ENCODE data around the gene ITGB5.
"Not testable (repeated sequence)": the region's sequence is repeated elsewhere in the genome, so short reads cannot be mapped to it uniquely, and the experiment has no call there.

The ITGB5 gene

DNA sequence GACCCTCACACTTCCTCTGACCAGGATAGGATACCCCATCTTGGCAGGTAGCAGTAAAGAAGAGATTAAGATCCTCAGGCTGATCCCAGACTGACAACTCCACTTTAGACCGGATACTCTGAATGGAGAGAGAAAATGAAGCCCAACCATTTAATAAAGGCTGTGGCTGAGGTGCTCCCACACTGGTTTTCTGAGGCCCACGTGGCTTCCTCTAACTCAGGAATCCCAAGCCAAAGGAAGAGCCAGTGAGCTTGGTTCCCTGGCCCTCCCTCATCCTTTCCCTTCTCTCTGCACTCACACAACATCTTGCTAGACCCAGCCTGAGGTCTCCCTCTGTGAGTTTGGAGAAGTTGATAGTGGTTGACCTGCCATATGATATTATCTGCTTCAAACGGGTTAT lies 78.1 kb downstream of the ITGB5 start:
- DNase-seq = no peak

DNA sequence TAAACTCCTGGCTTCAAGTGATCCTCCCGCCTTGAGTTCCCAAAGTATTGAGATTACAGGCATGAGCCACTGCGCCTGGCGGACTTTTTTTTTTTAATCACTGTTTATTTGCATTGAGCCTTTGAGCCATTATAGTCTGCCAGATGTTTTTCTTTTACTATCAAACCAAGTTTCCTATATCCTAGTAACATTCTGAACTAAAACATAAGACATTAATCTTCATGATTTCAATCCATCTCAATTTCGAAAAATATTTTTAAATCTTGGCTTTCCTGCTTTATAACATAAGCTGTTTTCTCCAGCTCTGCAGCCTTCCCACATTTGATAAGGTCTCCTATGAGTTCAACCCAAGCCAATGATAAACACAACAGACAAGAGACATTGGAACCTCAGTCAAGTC lies 81.5 kb downstream of the ITGB5 start:
- DNase-seq = no peak

DNA sequence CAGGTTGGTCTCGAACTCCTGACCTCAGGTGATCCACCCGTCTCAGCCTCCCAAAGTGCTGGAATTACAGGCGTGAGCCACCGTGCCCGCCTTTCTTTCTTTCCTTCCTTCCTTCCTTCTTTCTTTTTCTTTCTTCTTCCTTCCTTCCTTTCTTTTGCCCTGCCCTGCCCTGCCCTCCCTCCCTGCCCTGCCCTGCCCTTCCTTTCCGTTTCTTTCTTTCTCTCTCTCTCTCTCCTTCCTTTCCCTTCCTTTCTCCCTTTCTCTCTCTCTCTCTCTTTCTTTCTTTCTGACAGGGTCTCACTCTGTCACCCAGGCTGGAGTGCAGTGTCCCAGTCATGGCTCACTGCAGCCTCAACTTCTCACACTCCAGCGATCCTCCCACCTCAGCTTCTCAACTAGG lies 82.3 kb downstream of the ITGB5 start:
- no peak for DNase-seq

DNA sequence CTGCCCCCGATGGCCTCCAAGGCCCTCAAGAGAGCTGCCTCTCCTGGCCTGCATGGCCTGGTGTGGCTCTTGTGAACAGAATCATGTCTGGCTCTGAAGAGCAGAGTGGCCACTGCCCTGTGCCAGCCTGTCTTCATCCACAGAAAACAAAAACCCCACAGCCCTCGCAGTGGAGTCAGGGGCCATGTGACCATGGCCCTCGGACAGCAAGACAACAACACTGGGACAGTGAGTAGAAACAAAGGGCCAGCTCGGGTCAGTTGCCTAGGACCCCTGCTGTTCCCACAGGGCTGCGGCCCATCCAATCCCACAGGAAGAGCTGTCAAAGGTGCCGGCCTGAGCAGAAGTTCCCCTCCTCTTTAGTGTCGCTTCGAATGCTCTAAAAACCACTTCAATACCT lies 84.5 kb downstream of the ITGB5 start:
- no peak for DNase-seq

DNA sequence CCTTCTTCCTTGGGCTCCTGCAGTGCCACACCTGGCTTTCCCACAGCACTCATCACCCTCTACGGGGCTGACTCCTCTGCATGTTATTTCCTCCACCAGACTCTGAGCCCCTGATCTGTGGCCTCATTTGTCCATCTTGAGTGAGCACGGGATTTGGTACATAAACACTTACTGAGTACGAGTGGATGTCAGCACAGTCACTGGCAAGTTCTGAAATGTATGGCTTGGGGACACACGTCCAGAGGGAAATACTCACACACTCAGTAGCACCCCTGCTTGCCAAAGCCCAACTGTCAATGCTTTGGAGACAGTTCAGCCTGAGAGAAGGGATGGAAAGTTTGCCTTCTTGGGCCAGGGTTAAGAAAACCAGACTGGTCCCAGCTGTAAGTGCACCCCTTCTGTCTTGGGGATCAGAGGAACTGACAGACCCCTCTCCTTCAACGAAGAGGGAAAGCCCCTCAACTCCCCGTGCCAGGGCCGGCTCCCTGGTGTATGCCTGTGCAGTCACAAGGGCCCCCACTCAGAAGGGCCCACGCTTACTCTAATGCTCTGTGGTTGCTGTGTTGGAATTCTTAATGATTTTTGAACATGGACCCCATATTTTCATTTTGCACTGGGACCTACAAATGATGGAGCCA lies 85.0 kb downstream of the ITGB5 start:
- no peak for DNase-seq

DNA sequence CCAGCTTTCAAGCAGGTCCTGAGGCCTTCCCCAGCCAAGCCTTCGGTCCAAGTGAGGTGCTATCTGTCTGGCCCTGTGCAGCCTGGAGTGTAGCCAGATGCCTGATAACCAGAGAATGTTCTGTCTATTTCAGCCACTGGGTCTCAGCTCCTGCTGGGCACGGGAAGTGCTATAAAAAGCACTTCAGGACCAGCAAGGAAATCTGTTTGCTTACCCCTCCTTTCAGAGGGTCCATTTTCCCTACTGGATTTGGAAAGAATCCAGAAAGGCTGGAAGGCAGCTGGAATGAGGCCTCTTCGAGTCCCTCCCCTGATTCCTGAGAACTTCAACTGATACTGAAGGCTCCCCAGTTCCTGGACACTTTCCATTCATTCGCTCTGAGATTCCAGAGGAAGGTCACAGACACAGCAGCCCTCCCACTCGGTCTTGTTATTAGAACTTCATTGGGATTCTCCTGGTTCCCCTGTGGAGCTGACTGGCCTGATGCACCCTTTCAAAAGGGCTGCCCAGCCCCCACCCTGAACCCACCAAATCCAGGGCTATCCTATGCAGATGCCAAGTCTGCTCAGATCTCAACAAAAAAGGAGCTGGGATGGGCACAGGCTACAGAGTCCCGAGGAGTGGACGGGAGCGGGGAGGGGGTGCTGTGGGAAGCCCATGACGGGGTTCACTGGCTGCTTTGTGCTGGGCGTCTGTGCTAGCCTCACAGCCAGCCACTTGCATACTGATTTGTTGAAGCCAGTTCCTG lies 86.5 kb downstream of the ITGB5 start:
- peak; percentile 65 for DNase-seq

DNA sequence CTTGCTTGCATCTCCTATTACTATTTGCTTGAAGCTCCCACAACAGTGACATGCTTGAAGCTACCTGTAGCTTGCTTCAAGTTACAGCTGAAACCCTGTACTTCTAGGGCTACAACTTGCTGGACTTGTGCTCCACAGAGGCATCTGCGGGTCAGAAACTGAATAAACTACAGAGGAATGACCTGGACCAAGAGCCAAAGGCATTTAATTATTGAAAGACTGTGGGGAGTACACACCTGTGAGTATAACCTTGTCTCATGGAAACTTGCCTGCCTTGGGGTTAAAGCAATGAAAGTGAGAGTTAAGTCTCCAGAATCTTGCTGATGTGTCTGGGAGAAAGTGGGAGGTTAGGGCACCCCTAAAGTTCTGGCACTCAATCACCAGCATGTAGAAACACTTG lies 87.1 kb downstream of the ITGB5 start:
- no peak for DNase-seq

DNA sequence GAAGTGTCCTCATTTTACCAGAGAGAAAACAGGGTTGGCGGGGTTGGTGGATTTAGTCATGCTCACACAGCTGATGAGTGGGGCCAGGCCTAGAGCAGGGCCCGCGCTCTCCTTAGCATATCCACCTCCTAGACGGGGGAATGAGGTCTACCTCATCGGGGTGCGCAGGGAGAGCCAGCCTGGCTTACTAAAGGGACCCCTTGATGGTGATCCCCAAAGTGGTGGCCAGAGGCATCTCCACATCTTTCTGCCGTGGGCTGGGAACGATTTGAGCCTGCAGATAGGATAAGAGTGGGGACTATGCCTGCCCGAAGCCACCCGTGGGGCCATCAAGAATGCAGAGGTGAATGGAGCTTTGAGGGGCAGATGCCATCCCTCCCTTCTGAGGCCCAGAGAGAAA lies 87.5 kb downstream of the ITGB5 start:
- no peak for DNase-seq

DNA sequence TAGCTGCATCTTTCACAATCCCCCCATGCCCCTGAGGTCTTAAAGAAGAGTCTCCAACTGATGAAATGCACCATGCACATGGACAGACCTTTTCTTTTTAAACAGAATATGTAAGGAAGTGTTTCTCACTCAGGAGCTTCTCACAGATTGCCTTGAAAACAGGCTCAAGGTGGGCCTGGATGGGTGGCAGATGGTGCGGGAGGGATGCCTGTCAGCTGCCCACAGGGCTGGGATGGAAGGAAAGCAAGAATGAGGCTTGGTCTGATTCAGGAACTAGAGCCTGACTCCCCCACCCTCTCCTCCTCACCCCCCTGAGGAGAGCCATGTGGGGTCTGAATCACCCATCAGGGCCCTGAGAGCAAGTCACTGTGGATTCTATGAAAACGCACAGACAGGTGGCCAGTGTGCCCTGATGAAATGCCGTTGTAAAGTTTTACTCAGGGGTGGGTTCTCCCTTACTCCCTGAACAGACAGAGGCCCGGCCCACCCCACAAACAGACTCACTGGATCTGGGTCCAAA lies 89.7 kb downstream of the ITGB5 start:
- no peak for DNase-seq

DNA sequence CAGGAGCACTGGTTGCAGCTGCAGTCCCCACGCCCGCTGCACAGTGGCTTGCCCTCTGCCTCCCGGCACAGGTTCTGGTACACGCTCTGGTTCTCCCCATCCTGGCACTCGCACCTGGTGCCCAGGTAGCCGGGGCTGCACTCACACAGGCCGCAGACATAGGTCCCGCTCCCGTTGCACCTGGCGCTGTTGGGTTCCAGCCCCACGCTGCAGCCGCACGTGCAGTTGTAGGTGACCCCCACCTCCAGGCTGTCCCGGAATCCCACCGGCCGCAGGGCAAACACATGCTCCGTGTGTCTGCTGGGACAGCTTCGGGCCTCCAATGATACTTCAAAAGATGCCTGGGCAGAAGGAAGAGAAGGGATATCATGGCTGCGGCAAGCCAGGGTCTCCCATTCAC lies 90.7 kb downstream of the ITGB5 start:
- DNase-seq = no peak

DNA sequence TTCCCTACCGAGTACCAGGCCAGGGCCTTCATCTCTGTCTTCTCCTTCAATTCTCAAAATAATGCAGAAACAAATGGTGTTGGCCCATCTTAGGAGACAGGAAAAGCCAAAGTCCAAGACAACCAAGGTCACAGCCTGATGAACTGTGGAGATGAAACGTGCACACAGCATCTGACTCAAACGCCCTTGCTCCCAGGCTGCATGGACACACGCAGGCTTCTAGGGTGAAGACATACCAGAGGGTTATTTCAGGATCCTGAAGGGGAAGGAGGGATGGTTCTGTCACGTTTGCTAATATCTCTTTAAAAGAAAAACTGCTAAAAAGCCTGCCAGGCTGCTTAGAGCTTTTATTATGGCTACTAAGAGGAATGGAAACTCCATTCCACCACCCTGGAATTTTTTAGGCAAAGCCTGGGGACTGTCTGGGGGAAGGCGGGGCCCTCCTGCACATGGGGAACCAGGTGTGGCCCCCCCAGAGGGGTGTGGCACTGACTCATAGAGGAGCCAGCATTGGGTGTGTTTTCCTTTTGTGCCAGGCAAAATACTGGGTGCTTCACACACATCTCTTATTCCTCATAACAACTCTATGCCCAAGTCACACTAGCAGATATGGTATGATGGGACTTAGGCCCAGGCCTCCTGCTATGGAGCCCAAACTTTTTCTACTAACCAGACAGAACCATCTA lies 94.0 kb downstream of the ITGB5 start:
- DNase-seq = no peak

DNA sequence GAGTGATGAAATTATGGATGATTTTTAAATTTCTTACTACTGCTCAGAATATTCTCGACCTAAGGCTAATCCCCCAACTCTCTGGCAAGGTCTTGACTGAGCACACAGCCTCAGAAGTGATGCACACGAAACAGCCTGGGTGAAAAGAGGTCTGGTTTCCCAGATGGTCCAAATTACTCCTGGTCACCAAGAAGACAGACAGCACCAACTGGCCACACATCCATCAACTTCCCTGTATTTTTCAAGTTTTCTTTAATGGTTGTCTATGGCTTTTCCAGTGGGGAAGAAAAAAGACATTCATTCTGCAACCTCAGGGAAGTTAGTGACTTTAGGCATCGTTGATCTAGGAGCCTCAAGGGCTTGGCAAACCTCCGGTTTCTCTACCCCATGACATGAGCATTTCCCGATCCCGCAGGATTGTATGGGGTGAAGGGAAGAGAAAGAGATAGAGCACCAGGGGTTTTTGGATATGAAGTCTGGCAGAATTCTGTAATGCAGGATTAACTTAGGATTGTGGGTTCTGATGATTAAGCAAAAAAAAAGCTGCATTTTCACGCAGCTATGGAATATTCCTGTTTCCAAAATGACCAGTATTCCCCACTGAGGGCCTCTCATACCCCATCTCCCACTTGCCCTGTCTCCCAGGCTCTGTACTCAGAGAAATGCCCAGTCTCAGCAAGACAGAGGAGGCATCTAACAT lies 94.7 kb downstream of the ITGB5 start:
- DNase-seq = peak; percentile 34

DNA sequence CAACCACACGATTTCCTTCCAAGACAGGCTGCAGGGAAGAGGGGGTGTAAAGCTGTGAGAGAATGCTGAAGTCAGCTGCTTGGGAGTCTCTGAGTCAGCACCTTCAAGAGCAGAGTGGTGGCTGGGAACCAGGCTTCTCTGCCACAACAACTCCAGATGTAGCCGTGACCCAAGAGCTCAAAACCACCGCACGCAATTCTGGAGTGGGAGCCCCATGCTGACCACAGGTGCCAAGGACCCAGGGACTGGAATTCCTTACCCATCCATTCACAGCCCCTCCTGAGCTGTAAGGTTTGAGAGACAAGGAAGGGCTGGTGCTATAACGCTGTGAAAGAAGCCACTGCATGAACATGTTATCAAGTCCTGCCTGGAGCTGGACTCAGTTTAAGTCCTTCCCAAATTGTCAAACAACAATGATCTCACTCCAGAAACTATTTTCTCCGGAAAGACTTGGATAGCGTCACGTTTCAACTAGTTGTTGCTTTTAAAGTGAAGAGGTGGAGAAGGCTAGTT lies 95.5 kb downstream of the ITGB5 start:
- DNase-seq = peak; percentile 97

DNA sequence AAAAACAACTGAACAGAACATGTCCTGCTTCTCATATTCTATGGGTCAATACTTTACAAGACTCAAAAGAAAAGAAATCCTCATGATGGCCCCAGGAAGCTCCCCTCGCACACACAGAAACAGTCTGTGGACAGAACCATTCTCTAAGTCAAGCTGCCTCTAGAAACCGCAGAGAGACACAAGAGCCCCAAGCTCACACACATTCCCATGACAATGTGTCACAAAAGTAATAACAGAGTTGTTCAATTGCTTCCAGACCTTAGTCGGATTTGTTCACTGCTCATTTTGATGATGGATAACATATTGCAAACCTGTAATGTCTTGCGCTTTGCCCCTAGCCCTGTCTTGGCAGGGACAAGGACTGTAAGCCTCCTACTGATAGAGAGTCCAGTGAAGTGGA lies 96.0 kb downstream of the ITGB5 start:
- peak; percentile 95 for DNase-seq

DNA sequence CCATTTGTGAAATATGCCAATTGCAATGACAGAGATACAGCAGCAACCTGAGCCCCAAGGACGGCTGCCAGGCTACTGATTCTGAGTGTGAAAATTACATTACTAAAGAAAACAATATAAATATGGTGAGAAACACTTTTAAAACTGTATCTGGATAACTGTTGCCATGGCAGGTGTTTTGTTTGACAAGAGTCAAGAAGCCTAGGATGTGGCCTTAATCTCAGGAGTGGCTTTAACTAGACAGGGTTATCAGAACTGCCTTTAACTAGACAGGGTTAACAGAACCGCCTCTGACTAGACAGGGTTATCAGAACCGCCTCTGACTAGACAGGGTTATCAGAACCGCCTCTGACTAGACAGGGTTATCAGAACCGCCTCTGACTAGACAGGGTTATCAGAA lies 98.1 kb downstream of the ITGB5 start:
- not testable (repeated sequence) for DNase-seq

DNA sequence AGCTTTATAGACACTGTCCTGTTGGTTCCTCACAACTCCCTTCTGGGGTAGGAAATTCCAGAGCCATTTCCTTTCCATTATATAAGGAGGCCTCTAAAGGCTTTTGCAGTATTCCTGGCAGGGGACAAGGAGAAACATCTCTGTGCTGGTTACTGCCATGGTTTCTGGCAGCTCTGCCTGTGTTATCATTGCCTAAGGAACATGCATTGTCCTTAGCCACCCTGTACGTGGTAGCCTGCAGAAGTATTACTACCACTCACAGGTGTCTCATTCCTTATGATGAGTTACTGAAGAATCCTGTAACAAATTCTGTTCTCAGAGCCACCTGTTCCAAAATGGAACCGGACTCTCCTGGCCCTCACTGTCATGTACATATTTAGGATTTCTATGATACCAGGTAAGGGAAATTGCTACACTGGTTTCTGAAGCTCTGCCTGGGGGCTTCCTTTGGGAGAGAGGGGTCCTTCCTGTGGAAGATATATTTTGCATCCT lies 98.9 kb downstream of the ITGB5 start:
- DNase-seq = no peak

DNA sequence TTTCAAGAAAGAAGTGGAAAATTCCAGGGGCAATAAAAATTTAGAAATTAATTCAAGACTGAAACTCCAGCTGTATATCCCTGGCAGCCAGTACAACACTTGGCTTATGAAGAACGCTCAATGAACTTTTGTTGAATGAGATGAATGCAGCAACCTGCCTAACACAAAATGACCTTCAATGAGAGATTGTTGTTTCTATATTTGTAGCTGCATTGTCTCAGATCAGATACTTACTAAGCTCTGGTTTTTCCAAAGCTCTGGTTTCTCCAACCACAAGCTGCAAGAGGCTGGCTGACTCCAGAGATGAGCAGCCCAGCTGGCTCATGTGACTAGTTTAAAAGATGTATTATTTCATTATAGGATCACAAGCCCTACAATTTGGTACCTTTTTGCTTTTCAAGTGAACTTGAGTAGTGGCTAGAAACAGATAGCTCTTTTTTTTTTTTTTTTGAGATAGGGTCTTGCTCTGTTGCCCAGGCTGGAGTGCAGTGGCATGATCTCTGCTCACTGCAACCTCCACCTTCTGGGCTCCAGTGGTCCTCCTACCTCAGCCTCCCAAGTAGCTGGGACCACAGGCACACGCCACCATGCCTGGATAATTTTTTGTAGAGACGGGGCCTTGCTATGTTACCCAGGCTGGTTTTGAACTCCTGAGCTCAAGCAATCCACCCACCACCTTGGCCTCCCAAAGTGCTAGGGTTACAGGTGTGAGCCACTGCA lies 99.5 kb downstream of the ITGB5 start:
- peak; percentile 34 for DNase-seq

DNA sequence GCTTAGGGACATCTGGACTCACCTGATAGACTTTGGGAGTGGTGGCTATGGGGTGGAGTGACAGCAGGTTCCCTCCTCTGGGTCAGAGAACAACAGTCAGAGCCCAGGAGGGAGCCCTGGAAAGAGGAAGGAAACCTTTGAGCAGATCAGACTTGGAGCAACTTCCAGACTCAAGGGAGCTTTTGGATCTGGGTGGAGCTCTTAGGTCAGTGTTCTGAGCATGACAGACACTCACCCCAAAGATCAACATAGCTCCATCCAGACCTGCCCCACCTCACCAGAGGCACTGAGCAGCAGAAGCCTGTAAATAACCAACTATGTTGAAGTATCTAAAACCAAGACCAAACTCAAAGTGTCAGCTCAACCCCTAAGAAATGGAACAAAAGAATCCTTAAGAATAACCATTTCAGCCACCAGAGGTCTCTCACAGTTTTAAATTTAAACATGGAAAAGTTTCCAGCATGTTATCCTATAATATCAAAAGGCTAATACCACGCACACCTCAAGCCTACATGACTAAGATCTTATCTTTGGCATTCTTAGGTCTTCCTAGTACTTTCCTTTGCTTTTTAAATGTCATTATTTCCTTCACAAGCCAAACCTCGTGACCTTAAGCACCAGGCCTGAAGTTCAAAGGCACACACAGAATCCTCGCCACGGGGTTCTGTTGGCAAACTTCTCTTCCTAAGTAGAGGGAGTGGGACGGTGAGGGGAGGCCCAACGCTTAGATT lies 100.5 kb downstream of the ITGB5 start:
- DNase-seq = peak; percentile 43

DNA sequence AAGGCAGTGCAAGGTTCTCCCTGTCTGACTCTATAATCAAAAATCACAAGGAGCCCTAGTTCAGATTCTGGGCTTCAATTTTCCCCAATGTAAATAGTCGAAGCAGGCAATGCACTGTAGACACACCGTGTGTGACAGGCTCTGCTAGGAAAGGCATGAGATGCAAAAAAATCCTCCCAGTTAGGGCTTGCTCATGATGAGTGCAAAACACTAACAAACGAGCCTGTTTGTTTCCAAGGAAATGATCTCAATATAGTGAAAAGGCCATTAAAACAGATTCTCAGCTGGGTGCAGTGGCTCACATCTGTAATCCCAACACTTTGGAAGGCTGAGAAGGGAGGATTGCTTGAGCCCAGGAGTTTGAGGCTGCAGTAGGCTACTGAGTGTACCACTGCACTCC lies 101.2 kb downstream of the ITGB5 start:
- DNase-seq = no peak

DNA sequence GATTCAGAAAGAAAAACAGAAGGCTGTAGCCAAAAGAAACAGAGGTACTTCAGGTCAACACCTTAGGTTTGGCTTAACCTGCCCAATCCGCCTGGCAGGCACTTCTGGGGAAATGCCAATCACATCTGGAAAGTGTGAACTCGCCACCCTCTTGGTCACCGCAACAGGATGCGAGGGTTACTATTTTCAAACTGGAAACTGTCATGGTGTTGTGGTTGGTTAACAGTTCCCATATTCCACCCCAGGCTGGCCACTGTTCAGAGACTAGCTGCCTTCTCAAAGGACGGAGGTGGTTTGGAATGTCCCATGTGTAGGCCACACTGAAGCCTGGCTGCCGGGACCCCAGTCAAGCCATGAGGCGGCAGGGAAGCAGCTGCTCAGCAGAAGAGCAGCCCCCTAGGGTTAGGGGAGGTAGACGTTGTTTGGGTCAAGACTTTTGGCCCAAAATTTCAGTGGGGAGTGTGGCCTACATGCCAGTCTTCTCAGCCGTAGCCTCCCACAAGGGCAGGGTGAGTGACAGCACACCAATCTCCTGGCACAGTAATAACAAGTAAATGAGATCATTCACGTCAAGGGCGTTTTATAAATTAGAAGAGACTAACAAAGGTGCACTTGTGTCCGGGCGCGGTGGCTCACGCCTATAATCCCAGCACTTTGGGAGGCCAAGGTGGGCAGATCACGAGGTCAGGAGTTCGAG lies 102.3 kb downstream of the ITGB5 start:
- no peak for DNase-seq

DNA sequence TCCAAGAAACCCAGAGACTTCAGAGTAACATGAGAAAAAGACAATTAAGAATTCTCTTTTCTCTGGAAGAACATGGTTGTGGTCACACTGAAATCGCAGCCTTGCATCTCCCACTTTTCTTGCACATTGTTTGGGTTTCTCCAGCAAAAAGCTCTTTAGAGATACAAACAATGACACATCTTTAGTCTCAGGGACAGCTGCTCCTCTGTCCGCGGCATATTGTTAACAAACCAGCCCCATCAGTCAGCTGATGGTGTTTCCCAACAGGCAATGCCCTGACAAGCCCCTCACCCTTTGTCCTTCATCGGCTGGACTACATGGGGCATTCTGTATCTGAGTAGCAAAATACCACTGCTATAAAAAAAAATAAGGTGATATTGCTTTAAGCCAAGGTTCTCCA lies 103.5 kb downstream of the ITGB5 start:
- no peak for DNase-seq

Data from fibroblast of skin of right quadriceps (primary cell).